ENCODE measurements around the gene DPY19L3.

GRCh38 chr19:32387701-32388392 lies 17.7 kb upstream of the DPY19L3 start:
- no peak for TF ChIP-seq CTCF (IDR thresholded peaks at IDR 0.05)
- TF ChIP-seq EP300 (IDR thresholded peaks at IDR 0.05), result no peak
